ENCODE results near the gene FARP2.
"Not testable (repeated sequence)": the region's sequence is repeated elsewhere in the genome, so short reads cannot be mapped to it uniquely, and the experiment has no call there.

Gene FARP2, protein sequence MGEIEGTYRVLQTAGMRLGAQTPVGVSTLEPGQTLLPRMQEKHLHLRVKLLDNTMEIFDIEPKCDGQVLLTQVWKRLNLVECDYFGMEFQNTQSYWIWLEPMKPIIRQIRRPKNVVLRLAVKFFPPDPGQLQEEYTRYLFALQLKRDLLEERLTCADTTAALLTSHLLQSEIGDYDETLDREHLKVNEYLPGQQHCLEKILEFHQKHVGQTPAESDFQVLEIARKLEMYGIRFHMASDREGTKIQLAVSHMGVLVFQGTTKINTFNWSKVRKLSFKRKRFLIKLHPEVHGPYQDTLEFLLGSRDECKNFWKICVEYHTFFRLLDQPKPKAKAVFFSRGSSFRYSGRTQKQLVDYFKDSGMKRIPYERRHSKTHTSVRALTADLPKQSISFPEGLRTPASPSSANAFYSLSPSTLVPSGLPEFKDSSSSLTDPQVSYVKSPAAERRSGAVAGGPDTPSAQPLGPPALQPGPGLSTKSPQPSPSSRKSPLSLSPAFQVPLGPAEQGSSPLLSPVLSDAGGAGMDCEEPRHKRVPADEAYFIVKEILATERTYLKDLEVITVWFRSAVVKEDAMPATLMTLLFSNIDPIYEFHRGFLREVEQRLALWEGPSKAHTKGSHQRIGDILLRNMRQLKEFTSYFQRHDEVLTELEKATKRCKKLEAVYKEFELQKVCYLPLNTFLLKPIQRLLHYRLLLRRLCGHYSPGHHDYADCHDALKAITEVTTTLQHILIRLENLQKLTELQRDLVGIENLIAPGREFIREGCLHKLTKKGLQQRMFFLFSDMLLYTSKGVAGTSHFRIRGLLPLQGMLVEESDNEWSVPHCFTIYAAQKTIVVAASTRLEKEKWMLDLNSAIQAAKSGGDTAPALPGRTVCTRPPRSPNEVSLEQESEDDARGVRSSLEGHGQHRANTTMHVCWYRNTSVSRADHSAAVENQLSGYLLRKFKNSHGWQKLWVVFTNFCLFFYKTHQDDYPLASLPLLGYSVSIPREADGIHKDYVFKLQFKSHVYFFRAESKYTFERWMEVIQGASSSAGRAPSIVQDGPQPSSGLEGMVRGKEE

DNA sequence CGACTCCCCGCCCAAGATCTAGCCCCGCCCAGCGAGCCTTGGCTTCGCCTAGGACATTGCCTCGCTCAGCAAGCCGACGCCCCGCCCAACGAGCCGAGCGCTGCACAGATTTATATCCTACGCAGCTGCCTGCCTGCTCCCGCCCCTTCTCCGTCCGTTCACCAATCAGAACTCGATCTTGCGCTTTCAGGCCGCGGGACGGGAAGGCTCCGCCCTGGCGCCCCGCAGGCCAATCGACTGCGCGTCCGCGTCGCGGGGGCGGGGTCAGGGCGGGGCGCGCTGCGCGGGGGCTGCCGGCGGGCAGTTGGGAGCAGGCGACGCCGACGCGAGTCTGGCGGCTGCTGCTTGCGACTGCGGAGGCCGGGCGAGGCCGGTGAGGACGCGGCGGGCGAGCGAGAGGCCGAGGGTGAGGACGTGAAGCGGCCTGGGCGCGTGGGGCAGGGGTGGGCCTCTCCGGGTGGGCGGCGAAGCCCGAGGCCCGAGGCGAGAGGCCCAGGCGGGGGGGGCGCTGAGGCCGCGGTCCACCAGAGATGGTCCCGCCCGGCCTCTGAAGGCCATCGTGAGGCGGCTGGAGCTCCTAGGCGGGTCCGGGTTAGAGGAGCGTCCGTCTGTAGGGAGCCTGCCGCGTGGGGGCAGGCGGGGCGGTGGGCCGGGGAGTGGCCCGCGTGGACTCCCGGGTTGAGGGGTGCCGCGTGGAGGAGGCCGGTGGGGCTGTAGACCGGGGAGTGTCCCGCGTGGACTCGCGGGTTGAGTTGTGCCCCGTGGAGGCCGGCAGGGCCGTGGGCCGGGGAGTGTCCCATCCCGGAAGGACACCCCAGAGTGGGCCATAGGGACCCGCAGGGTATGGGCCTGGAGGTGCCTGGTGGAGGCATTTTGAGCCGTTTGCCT lies at the start of gene FARP2:
Gene FARP2, plus strand, starts transcription at position 303 of the 888 bp plus-strand sequence. CDS start 16,823 bp downstream, outside the sequence.
- DNase-seq (ENCODE audit: low spot score): peak; percentile 96

DNA sequence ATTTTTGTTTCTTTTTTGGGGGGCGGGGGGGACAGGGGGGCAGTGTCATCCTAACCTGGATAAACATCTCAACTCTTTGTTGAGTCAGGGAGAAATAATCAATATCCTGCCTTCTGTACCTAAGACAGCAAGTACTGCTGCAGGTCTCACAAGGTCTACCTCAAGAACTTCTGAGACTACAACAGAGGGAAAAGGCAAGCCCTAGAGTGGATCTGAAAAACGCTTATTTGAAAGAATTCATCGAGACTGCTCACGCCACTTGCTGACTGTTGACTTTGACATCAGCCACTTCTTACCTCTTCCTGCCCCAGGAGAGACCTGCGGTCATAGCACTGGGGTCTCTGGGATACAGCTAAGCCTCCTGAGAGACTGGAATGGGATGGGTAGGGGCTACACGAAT lies 49.0 kb upstream of the FARP2 start:
- no peak for DNase-seq (ENCODE audit: low spot score)

DNA sequence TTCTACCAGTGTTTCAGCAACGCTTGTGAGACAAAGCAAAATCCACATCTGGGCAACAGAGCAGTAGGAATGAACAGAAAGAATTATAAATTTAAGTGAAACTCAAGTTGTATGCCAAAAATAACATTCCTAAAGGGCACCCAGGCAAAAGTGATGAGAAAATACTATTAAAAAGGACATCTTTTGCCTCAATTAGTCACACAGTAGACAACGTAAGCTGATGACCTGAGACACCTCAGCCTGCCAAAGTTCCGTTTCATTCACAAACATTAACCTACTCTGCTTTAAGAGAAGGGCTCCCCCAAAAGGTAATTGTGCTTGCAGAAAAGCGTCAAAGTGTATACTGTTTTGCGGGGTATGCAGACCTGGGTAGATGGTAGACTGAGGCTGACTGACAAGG lies 47.8 kb upstream of the FARP2 start:
- no peak for DNase-seq (ENCODE audit: low spot score)

DNA sequence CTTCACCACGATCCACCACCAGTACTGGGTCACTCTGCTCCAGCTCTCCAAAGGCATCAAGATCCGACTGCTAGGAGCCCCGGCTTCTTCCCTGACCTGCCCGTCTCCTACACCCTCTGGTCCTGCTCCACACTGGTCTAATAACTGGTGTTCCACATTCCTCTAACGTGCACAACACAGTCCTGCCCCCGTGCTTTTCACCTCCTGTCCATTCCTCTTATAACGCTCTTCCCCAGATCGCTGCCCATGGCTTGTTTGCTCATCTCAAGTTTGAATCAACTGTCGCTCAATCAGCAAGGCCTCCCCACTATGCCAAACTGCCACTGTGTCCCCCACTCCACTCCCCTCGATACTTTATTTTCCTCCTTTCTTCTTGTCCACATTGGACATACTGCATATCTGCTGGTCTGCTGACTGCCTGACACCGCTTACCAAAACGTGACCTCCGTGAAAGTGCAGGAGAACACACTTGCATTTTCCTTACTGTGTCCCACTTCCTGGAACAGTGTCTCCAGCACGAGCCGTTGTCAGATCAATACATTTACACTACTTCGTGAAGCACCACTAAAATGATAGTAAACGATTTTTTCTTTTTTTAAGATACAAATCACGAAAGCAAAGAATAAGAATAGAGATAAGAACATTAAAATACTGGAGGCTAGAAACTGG lies 47.1 kb upstream of the FARP2 start:
- DNase-seq (ENCODE audit: low spot score): no peak

DNA sequence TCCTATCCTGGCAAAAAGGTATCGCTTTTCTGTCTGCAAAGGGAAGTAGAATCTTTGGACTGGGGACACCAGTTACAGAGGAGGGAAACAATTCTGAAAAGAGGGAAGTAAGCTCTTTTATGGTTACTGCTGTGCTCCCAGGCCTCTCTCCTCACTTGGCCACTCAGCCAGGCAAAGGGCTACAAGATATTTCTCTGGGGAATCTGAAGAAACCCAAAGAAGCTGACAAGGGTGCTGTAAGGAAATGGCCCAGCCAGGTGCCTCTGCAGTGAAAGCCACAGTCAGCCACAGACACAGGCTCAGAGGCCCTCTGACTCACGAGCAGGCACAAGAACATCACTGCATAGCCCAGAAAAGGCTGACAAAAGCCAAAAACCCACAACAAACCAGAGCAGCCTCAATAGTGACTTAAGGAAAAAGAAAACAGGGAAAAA lies 46.4 kb upstream of the FARP2 start:
- DNase-seq (ENCODE audit: low spot score): peak; percentile 60

DNA sequence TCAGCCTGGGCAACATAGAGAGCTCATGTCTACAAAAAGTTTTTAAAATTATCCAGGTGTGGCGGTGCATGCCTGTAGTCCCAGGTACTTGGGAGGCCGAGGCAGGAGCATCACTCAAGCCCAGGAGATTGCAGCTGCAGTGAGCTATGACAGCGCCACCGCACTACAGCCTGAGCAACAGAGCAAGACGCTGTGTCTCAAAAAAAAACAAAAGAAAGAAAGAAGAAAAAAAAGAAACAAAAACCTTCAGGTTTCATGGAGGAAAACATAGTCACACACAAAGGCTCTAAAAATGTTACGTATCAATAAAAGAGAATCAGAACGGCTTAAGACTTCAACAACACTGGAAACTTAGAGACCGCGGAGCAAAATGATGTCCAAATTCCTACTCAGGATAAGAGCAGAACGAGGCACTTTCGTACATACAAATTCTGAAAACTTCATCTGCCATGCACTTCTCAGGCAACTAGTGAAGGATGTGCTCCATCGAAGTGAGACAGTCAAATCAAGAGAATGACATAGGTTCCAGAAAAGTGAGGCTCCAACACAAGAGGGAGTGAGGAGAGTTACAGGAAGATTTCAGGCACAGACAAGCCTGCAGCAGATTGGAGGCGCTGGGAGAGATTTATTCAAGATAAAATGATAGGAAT lies 45.0 kb upstream of the FARP2 start:
- DNase-seq (ENCODE audit: low spot score): peak; percentile 50

DNA sequence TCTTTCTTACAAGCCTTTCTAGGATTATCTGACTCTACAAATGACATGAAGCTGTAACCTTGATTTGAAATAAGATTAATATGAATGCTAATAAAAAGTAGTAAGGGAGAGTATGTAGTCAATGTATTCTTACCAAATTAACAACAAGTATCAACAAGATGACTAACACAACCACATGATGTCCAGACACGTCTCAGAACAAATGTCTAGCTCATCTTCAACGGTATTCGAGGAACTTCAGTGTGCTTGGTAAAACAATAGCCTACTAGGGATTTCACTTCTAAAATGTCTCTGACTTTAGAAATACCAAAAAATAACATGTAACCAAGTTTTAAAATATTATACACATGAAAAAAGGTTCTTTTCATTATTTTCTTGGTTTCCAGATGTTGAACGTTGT lies 44.0 kb upstream of the FARP2 start:
- no peak for DNase-seq (ENCODE audit: low spot score)

DNA sequence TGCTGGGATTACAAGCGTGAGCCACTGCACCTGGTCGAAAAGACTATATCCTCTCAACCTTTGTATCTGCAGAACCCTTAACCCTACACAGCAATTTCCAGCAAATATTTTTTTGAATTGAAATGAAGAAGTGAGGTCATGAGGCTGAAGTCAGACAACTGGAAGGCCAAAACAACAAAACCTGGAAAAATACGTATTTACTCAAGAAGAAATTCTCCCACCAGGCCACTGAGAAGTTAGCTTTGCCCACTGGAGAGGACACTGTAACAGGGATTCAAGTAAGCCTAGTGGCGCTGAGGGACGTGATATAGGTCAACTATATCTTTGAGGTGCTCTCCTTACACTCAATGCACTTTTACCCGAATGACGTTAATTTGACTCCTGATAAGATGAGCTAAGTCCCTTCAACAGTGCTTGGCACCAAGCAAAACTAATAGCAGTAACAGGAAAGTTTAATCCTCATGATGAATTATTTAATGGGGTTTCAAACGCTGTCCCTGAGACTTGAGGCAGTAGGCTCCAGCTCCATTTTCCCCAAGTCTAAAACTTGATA lies 42.5 kb upstream of the FARP2 start:
- no peak for DNase-seq (ENCODE audit: low spot score)

DNA sequence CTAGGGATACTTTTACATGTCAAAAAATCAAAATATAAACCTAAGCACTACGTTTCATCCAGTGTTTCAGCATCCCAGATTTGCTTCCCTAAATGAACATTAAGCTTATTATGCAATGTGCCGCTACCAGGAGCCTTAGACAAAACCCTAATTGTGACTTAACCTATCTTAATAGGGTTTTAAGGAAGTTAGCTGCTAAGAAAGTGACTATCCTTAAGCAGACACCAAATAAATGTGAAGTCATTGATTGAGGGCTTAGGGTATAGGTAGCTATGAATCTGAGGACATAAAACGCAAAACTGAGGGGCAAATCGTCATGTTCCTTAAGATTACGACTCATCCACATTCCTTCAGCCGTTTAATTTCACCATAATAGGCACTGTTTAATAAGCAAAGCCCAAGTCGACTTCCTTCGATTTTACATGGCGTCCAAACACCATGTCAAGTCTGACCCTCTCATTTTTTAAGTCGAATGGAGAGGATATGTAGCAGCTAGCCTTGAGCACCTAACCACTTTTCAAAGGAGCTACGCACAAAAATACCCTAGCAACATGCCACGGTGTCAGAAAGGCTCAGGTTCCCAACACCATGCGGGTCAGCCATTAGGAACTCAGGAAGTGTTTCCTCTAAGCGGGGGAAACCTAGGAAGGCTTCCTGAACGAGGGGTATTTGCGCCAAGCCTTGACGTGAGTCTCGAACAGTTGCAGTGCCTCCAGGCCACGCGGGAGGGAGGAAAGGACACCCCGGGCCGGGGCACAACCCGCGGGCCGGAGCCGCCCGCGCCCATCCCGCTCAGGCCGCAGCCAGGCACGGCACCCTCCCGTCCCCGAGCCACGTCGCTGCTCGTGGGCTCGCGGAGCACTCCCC lies 41.6 kb upstream of the FARP2 start:
- no peak for DNase-seq (ENCODE audit: low spot score)

DNA sequence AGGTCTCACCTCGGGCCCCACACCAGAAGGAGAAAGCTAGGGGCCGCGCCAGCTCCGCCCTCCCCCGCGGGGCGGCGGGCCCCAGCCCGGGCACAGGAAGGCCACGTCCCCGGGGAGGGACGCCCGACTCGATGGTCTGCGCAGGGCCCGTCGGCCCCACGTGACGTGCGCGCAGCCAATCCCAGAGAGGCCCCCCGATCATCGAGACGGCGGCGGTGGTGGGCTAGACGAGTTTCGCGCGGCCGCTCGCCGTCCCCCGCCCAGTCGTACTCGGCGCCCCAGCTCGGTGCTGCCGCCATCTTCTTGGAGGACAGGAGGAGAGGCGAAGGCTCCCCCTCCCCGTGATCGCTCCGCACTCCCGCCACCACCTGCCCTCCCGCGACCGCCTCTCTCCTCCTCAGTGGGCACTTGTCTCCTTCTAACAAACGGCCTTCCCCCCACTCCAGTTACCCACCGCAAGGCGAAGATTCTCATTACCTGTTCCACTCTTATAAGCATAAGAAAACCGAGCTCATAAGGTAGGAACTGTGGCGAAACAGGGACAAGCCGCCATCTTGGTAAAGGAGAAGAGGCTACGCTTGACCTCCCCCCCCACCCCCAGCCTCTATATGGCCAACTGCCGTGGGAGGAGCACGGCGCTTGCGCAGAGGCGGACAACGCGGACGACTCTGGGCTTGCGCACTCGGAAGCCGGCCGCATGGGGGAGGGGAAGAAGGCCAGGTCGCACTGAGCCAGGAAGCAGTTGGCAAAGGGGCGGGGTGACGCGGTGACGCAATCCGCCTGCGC lies 40.8 kb upstream of the FARP2 start, which contains the start of gene HDLBP:
Gene HDLBP, minus strand, starts transcription at position 580 of the 786 bp plus-strand sequence. CDS start 48,803 bp downstream, outside the sequence.
- peak; percentile 97 for DNase-seq (ENCODE audit: low spot score)

DNA sequence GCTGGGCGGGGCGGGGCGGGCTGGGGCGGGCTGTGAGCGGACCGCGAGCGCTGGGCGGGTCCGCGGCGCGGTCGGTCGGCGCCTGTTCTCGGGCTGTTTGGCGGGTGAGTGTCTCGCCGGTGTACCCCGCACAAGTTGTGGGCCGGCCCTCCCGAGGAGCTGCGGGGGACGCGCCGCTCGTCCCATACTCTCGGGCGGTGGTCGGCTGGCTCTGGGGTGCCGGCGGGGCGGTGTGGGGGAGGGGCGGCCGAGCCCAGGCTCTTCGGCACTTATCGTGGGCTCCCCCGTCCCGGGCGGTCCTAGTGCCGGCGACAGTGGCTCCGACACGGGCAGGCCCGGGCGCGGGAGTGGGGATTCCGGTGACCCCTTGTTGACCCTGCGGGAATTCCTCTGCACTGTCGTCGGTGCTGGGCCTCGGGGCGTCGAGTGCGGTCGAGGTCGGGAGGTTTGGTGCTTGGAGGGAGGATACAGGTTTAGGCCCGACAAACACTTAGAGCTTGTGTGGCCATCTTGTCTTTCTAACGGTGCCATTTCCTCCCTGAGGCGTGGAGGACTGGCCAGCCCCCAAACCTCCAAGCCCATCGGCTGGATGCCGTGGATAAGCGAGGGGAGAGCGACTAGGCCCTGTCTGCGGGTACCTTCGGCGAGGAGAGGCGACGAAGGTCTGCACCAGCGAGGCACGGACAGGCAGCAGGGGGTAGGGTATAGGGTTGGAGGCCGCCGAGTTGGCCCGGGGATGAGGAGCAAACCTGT lies 40.0 kb upstream of the FARP2 start, which contains the start of gene SEPTIN2:
Gene SEPTIN2, plus strand, starts transcription at position 47 of the 753 bp plus-strand sequence. CDS start 8,308 bp downstream, outside the sequence.
- DNase-seq (ENCODE audit: low spot score): peak; percentile 55

DNA sequence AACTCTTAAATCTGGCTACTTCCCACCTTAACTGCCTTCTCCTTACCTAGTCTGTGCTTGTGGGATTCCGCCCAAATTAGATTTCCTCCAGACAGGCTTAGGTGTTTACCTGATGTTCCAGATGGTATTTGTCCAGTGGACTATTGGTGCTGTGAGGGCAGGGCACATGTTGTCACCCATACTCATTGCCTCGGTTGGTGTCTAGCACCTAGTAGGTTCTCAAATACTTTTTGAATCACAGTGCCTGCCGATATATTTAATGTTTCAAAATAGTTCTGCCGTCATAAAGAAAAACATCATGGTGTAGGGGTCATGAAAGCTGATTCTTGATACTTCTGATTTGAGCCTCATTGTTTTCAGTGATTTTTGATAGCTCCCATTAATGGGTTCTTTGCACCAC lies 39.3 kb upstream of the FARP2 start:
- peak; percentile 30 for DNase-seq (ENCODE audit: low spot score)

DNA sequence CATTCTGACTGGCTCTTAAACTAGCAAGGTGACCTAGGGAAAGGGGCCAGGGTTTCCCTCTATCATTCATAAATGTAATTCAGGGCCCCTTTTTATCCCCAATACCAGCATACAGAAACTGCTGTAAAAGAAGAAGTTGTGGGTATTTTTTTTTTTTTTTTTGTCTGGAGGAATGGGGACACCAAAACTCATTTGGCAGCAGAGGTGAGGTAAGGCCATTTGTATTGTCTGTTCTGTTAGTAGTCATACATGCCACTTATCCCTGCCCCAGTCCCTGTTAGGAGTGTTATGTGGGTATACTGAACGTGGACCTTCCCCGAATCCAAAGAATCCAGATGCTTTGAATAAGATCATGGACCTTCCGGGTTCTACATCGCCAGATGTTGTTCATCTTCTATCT lies 38.7 kb upstream of the FARP2 start:
- DNase-seq (ENCODE audit: low spot score): peak; percentile 34

DNA sequence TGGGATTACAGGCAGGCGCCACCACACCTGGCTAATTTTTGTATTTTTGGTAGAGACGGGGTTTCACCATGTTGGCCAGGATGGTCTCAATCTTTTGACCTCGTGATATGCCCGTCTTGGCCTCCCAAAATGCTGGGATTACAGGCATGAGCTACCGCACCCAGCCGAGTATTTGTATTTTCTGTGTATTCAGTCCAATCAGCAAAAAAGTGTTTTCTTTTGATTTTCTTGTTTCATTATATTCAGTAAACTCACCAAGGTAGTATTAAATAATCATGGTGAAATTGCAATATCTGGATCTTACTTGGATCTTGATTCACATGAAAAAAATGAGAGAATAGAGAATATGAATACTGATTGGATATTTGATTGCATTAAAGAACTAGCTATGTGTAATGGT lies 37.3 kb upstream of the FARP2 start:
- DNase-seq (ENCODE audit: low spot score): not testable (repeated sequence)

DNA sequence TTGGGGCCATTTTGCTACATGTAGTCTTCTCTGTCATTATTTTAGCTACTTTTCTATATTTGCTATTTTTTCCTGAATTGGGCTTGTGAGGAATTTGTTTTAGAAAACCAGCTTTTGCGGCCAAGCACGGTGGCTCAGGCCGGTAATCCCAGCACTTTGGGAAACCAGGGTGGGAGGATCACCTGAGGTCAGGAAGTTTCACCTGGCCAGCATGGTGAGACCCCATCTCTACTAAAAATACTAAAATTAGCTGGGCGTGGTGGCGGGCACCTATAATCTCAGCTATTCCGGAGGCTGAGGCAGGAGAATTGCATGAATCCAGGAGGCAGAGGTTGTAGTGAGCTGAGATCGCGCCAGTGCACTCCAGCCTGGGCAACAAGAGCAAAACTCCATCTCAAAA lies 35.7 kb upstream of the FARP2 start:
- no peak for DNase-seq (ENCODE audit: low spot score)

DNA sequence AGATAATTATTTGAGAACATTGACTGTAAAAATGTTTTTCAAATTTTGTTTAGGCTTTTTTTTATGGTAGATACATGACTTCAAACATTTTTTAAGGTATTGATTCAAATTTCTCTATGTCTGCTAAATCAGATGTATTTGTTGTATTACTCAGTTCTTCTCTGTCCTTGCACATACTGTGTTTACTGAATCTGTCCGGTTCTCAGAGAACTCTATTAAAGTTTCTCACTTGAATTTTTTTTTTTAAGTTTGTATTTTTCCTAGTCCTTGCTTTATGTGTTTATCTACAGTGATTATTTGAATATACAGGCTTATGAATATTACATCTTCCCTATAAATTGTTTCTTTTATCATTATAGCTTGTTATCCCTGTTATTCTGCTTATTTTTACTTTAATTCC lies 35.1 kb upstream of the FARP2 start:
- DNase-seq (ENCODE audit: low spot score): no peak

DNA sequence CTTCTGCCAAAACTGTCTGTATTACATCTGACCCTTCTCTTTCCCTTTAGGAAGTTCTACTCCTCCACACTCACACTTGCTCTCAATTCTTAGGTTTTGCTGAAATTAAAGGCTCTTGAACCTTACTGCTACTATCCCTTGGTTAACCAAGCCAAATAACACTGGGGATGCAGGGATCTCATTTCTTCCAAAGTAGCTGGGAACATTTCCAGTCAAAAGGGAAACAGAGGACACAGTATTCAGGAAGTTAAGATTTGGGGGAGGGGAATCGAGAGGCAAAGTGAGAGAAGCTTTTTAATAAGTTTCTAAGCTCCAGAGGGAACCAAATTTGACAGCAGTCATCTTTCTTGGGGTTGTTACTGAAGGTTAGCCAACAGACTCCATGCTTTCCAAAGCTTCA lies 34.2 kb upstream of the FARP2 start:
- no peak for DNase-seq (ENCODE audit: low spot score)
